GM19099 (cell line): ENCODE results near the gene GPR119.
A peak's percentile ranks its signal among the peaks of the same experiment; 100 is the strongest.

Source experiments
- POLR2A ChIP-seq: IDR thresholded peaks from 3 replicates; pipeline ENCODE4 v1.6.1; 2011; ENCODE audit warnings: low read depth; ENCODE audit not compliant: insufficient read length; ENCODE audit errors: extremely low read depth

The GPR119 gene

GRCh38 chrX:130385520-130385919 is at the start of gene GPR119:
Gene GPR119, minus strand, starts transcription at chrX:130385674. Its CDS starts 227 bp downstream, at chrX:130385447.
- TF ChIP-seq POLR2A, result no peak

- TF ChIP-seq POLR2A, result no peak
Measured at GRCh38 chrX:130426531-130426930, 41.1 kb upstream of the GPR119 start.

GRCh38 chrX:130419263-130419662 is 33.8 kb upstream of the GPR119 start:
- TF ChIP-seq POLR2A, result no peak

GRCh38 chrX:130418740-130419139 is 33.3 kb upstream of the GPR119 start:
- no peak for TF ChIP-seq POLR2A

- no peak for TF ChIP-seq POLR2A
Measured at GRCh38 chrX:130418066-130418465, 32.6 kb upstream of the GPR119 start.

GRCh38 chrX:130416785-130417184 is 31.3 kb upstream of the GPR119 start:
- TF ChIP-seq POLR2A, result no peak

GRCh38 chrX:130415201-130415600 is 29.7 kb upstream of the GPR119 start:
- no peak for TF ChIP-seq POLR2A

GRCh38 chrX:130414800-130415199 is 29.3 kb upstream of the GPR119 start:
- TF ChIP-seq POLR2A, result no peak

- TF ChIP-seq POLR2A, result no peak
Measured at GRCh38 chrX:130413415-130413814, 27.9 kb upstream of the GPR119 start.

GRCh38 chrX:130402208-130402684 is 16.8 kb upstream of the GPR119 start:
- TF ChIP-seq POLR2A, result no peak

- TF ChIP-seq POLR2A, result peak; percentile 85
Measured at GRCh38 chrX:130401415-130402207, 16.1 kb upstream of the GPR119 start, which contains the start of gene RBMX2. Gene RBMX2, plus strand, starts transcription at chrX:130401987. Its CDS starts 46 bp downstream, at chrX:130402033.

GRCh38 chrX:130395341-130395740 is 9.9 kb upstream of the GPR119 start:
- no peak for TF ChIP-seq POLR2A

GRCh38 chrX:130393451-130394074 is 8.1 kb upstream of the GPR119 start:
- no peak for TF ChIP-seq POLR2A

GRCh38 chrX:130386408-130386808 is 934 bp upstream of the GPR119 start:
- no peak for TF ChIP-seq POLR2A

- no peak for TF ChIP-seq POLR2A
Measured at GRCh38 chrX:130378024-130378669, 7.3 kb downstream of the GPR119 start.
